Gastrocnemius medialis (tissue), 4 donors: ENCODE data around the gene ABCB8. TPM values are rescaled to one million over a fixed set of nuclear protein-coding genes. Genes with fewer than 3 reads are reported as not detected.
"Not testable (repeated sequence)": the region's sequence is repeated elsewhere in the genome, so short reads cannot be mapped to it uniquely, and the experiment has no call there.

Source experiments
- ATAC-seq, 2 donors: fragments of 150-250 bp; one replicate each; pipeline ENCODE4 v1.9.1; 2016
- DNase-seq, 2 donors: peaks; one replicate each; pipeline ENCODE4 v3.0.0-alpha.2; 2019
- H3K27ac ChIP-seq, 4 donors: fragments of 200-600 bp; sonication (generic); 1 replicate in 1 of 4; 2 replicates in 3 of 4; pipeline ENCODE4 v1.5.1; 2016 to 2018; ENCODE audit warnings: mild to moderate bottlenecking in 2 of 4, moderate library complexity in 1 of 4
- H3K27me3 ChIP-seq, 3 donors: fragments of 200-600 bp; sonication (generic) in 2 of 3; 1 replicate in 1 of 3; 2 replicates in 2 of 3; pipeline versions ENCODE4 v1.5.1 to v1.6.0; 2016 to 2019; ENCODE audit warnings: mild to moderate bottlenecking in 1 of 3, moderate library complexity in 1 of 3
- H3K36me3 ChIP-seq, 2 donors: fragments of 200-600 bp; sonication (generic) in 1 of 2; one replicate each; pipeline ENCODE4 v1.5.1; 2017 to 2018
- H3K4me1 ChIP-seq, 2 donors: fragments of 200-600 bp; sonication (generic) in 1 of 2; one replicate each; pipeline ENCODE4 v1.5.1; 2016 to 2017; ENCODE audit warnings: mild to moderate bottlenecking in 2 of 2
- H3K4me3 ChIP-seq, 4 donors: fragments of 200-600 bp; sonication (generic) in 3 of 4; 1 replicate in 1 of 4; 2 replicates in 3 of 4; pipeline ENCODE4 v1.5.1; 2016 to 2019; ENCODE audit warnings: mild to moderate bottlenecking in 2 of 4
- H3K9me3 ChIP-seq, 3 donors: fragments of 200-600 bp; sonication (generic) in 2 of 3; 1 replicate in 1 of 3; 2 replicates in 2 of 3; pipeline ENCODE4 v1.5.1; 2016 to 2019
- CTCF ChIP-seq, 5 experiments: fragments of 450-650 bp in 3 of 5; fragments of 200-600 bp in 2 of 5; sonication (generic) in 2 of 5; IDR thresholded peaks in 4 of 5; conservative IDR thresholded peaks in 1 of 5; 1 replicate in 4 of 5; 2 replicates in 1 of 5; pipeline ENCODE4 v1.5.1; 2016 to 2019; ENCODE audit warnings: antibody characterized with exemption in 5 of 5, mild to moderate bottlenecking in 3 of 5, moderate library complexity in 3 of 5
- POLR2A ChIP-seq, 2 donors: fragments of 450-650 bp; IDR thresholded peaks; one replicate each; pipeline ENCODE4 v1.6.1; 2017; ENCODE audit warnings: antibody characterized with exemption in 2 of 2, mild to moderate bottlenecking in 2 of 2, moderate library complexity in 2 of 2
- in situ Hi-C, 4 donors: fragments of 200-750 bp; cut with MboI; loops; one replicate each; pipeline versions ENCODE4 v1.15.0 to v1.8.0; 2017; ENCODE audit warnings: low sequenced_read_pairs in 4 of 4
- intact Hi-C: fragments of 100-400 bp; cut with DNase I; formaldehyde crosslinking; loops from one replicate; pipeline ENCODE4 v1.15.1; 2023; ENCODE audit warnings: low total_unique reads
- total RNA-seq, 4 donors: library from RNA; depleted of rRNA; stranded (reverse); fragments of >200 nt; gene quantifications; one replicate each; pipeline versions ENCODE4 v1.1.0 to v1.2.3, GENCODE V29; 2016

The ABCB8 gene
- total RNA-seq, 4 donors from 2014 or later = 10.4 to 25.7 (median 16.2) TPM

- H3K27me3 ChIP-seq = no peaks in the 10 kb centered on the region
- H3K9me3 ChIP-seq = no peaks in the 10 kb centered on the region
- ATAC-seq (no peak), DNase-seq (no peak)
- H3K4me1 ChIP-seq = peaks cover 13% of the 10 kb centered on the region in 2 donors
- in situ Hi-C loops = loop anchor here in 1 of 4 donors (10.0 kb wide), 1 partner anchor 69 kb away; no protein-coding TSS in a partner anchor
- H3K27ac ChIP-seq = no peak overlapping the region
- intact Hi-C loops = no loop called here
- H3K36me3 ChIP-seq = peaks cover 0 to 22% of the 10 kb centered on the region in 2 donors
- H3K4me3 ChIP-seq = no peak overlapping the region
- no peak for TF ChIP-seq POLR2A (IDR thresholded peaks at IDR 0.05)
- no peak for TF ChIP-seq CTCF (IDR thresholded peaks at IDR 0.05 in 4 of 5, conservative IDR thresholded peaks at IDR 0.05 in 1 of 5)
These were observed 7.7 kb downstream of the ABCB8 start for GRCh38 chr7:151035902-151036301.

- intact Hi-C loops = no loop called here
- peak; percentile 69 to 73 for ATAC-seq
- Histone ChIP-seq H3K27me3 (no peaks in the 10 kb centered on the region), H3K9me3 (no peaks in the 10 kb centered on the region), H3K4me3 (no peak overlapping the region), H3K36me3 (peaks cover 0 to 40% of the 10 kb centered on the region in 2 donors), H3K27ac (peak overlapping the region in 1 of 4 donors; percentile 18), H3K4me1 (peaks cover 13% of the 10 kb centered on the region in 2 donors)
- in situ Hi-C loops = loop anchor here in 1 of 4 donors (10.0 kb wide), 1 partner anchor 66 kb away; no protein-coding TSS in a partner anchor
- no peak for TF ChIP-seq CTCF (IDR thresholded peaks at IDR 0.05 in 4 of 5, conservative IDR thresholded peaks at IDR 0.05 in 1 of 5)
- TF ChIP-seq POLR2A (IDR thresholded peaks at IDR 0.05) = no peak
- peak; percentile 40 to 50 for DNase-seq
These were observed 10.9 kb downstream of the ABCB8 start for GRCh38 chr7:151038951-151039849.

GRCh38 chr7:151039850-151040548 lies 11.7 kb downstream of the ABCB8 start:
- H3K36me3 ChIP-seq = peaks cover 0 to 46% of the 10 kb centered on the region in 2 donors
- no peak for DNase-seq
- in situ Hi-C loops = loop anchor here in 2 of 4 donors (10.0 kb wide), 1 partner anchor 65 kb away; no protein-coding TSS in a partner anchor
- no peak for TF ChIP-seq CTCF (IDR thresholded peaks at IDR 0.05 in 4 of 5, conservative IDR thresholded peaks at IDR 0.05 in 1 of 5)
- TF ChIP-seq POLR2A (IDR thresholded peaks at IDR 0.05) = no peak
- intact Hi-C loops = no loop called here
- no peaks in the 10 kb centered on the region for H3K27me3 ChIP-seq
- no peak overlapping the region for H3K4me3 ChIP-seq
- H3K9me3 ChIP-seq = no peaks in the 10 kb centered on the region
- H3K4me1 ChIP-seq = peaks cover 6 to 7% of the 10 kb centered on the region in 2 donors
- no peak for ATAC-seq
- no peak overlapping the region for H3K27ac ChIP-seq

- Histone ChIP-seq H3K27ac (no peak overlapping the region), H3K36me3 (peaks cover 0 to 45% of the 10 kb centered on the region in 2 donors), H3K4me1 (peaks cover 3% of the 10 kb centered on the region in 2 donors), H3K9me3 (no peaks in the 10 kb centered on the region), H3K27me3 (no peaks in the 10 kb centered on the region), H3K4me3 (no peak overlapping the region)
- DNase-seq (no peak), ATAC-seq (no peak)
- TF ChIP-seq CTCF (IDR thresholded peaks at IDR 0.05 in 4 of 5, conservative IDR thresholded peaks at IDR 0.05 in 1 of 5) (no peak), POLR2A (IDR thresholded peaks at IDR 0.05) (no peak)
- intact Hi-C loops = no loop called here
- in situ Hi-C loops = loop anchor here in 1 of 4 donors (10.0 kb wide), 1 partner anchor 64 kb away; no protein-coding TSS in a partner anchor
These were observed 12.5 kb downstream of the ABCB8 start for GRCh38 chr7:151040616-151041375.

GRCh38 chr7:151043449-151043848 lies 15.2 kb downstream of the ABCB8 start:
- in situ Hi-C loops = loop anchor here in 1 of 4 donors (10.0 kb wide), 1 partner anchor 61 kb away; no protein-coding TSS in a partner anchor
- H3K36me3 ChIP-seq = peaks cover 0 to 24% of the 10 kb centered on the region in 2 donors
- H3K9me3 ChIP-seq, H3K4me1 ChIP-seq, H3K27me3 ChIP-seq, H3K4me3 ChIP-seq, H3K27ac ChIP-seq, DNase-seq, intact Hi-C loops, ATAC-seq: not testable (repeated sequence)
